Body of pancreas (tissue), 4 donors: ENCODE results near the gene SSR3.

Experiments used
- CTCF ChIP-seq, 7 experiments: fragments of 450-650 bp in 4 of 7; fragments of 200-600 bp in 3 of 7; sonication (generic) in 3 of 7; IDR thresholded peaks; one replicate each; pipeline ENCODE4 v1.5.1; 2016 to 2019; ENCODE audit warnings: antibody characterized with exemption in 7 of 7
- POLR2A ChIP-seq, 3 donors: fragments of 450-650 bp; IDR thresholded peaks; one replicate each; pipeline ENCODE4 v1.6.1; 2016; ENCODE audit warnings: antibody characterized with exemption in 3 of 3, mild to moderate bottlenecking in 2 of 3

DNA sequence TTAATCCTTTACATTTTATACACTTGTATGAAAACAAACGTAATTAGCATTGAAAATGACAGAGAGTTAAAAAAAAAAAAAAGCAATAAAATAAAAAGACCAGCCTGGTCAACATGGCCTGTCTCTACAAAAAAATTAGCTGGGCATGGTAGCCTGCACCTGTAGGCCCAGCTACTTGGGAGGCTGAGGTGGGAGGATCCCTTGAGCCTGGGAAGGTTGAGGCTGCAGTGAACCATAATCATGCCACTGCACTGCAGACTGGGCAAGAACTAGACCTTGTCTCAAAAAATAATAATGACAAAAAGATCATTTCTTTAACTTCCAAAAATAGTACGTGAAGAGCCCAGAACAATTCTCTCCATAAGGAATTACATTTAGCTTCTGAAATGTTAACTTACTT, 1.9 kb downstream of the SSR3 start:
- TF ChIP-seq POLR2A (IDR thresholded peaks at IDR 0.05) (no peak), CTCF (IDR thresholded peaks at IDR 0.05) (no peak)
